Liver (tissue), 3 donors: ENCODE results near the gene WDR75.

ENCODE experiments used
- EGR1 ChIP-seq, 2 donors: IDR thresholded peaks; 2 replicates each; pipeline ENCODE4 v1.6.1; 2016 to 2018; ENCODE audit warnings: antibody characterized with exemption in 2 of 2, low read depth in 2 of 2
- JUND ChIP-seq, 2 donors: IDR thresholded peaks; 2 replicates each; pipeline ENCODE4 v1.6.1; 2016; ENCODE audit warnings: antibody characterized with exemption in 2 of 2
- MAX ChIP-seq: IDR thresholded peaks from 2 replicates; pipeline ENCODE4 v1.6.1; 2016; ENCODE audit warnings: antibody characterized with exemption
- SP1 ChIP-seq: IDR thresholded peaks from 2 replicates; pipeline ENCODE4 v1.6.1; 2018; ENCODE audit warnings: antibody characterized with exemption, mild to moderate bottlenecking
- TAF1 ChIP-seq: conservative IDR thresholded peaks from 2 replicates; pipeline ENCODE4 v1.6.1; 2016; ENCODE audit warnings: antibody characterized with exemption, mild to moderate bottlenecking
- YY1 ChIP-seq: IDR thresholded peaks from 2 replicates; pipeline ENCODE4 v1.6.1; 2016; ENCODE audit warnings: antibody characterized with exemption, mild to moderate bottlenecking
- TF ChIP-seq, protein P1 (sequence below): fragments of 150-350 bp; IDR thresholded peaks from 2 replicates; pipeline ENCODE4 v1.5.1; 2017; ENCODE audit warnings: improper control_type of control experiment, low read depth, low read length; ENCODE audit not compliant: missing input control
- TF ChIP-seq, protein P2 (sequence below): IDR thresholded peaks from 2 replicates; pipeline ENCODE4 v1.6.1; 2016; ENCODE audit warnings: antibody characterized with exemption, mild to moderate bottlenecking
- donor health status: healthy.
- donor health status: healthy.

DNA sequence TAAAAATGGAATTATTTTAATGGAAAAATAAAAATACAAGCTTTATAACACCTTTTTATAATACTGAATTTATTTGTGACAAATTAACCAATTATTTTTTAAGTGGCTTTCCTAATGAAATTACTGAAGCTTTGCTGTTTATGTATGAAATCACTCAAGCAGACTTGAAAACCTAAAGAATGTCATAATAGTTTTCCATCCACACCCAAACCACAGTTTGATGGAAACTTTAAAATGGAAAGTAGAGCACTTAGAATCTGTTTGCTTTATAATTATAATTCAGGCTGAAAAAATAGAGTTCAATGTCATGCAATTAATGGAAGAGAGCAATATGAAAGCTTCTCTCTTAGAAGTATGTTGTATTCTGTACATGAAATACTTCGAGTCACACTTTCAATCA, 31.6 kb upstream of the WDR75 start:
- TF ChIP-seq, protein P1, sequence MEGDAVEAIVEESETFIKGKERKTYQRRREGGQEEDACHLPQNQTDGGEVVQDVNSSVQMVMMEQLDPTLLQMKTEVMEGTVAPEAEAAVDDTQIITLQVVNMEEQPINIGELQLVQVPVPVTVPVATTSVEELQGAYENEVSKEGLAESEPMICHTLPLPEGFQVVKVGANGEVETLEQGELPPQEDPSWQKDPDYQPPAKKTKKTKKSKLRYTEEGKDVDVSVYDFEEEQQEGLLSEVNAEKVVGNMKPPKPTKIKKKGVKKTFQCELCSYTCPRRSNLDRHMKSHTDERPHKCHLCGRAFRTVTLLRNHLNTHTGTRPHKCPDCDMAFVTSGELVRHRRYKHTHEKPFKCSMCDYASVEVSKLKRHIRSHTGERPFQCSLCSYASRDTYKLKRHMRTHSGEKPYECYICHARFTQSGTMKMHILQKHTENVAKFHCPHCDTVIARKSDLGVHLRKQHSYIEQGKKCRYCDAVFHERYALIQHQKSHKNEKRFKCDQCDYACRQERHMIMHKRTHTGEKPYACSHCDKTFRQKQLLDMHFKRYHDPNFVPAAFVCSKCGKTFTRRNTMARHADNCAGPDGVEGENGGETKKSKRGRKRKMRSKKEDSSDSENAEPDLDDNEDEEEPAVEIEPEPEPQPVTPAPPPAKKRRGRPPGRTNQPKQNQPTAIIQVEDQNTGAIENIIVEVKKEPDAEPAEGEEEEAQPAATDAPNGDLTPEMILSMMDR = no peak
- TF ChIP-seq, protein P2, sequence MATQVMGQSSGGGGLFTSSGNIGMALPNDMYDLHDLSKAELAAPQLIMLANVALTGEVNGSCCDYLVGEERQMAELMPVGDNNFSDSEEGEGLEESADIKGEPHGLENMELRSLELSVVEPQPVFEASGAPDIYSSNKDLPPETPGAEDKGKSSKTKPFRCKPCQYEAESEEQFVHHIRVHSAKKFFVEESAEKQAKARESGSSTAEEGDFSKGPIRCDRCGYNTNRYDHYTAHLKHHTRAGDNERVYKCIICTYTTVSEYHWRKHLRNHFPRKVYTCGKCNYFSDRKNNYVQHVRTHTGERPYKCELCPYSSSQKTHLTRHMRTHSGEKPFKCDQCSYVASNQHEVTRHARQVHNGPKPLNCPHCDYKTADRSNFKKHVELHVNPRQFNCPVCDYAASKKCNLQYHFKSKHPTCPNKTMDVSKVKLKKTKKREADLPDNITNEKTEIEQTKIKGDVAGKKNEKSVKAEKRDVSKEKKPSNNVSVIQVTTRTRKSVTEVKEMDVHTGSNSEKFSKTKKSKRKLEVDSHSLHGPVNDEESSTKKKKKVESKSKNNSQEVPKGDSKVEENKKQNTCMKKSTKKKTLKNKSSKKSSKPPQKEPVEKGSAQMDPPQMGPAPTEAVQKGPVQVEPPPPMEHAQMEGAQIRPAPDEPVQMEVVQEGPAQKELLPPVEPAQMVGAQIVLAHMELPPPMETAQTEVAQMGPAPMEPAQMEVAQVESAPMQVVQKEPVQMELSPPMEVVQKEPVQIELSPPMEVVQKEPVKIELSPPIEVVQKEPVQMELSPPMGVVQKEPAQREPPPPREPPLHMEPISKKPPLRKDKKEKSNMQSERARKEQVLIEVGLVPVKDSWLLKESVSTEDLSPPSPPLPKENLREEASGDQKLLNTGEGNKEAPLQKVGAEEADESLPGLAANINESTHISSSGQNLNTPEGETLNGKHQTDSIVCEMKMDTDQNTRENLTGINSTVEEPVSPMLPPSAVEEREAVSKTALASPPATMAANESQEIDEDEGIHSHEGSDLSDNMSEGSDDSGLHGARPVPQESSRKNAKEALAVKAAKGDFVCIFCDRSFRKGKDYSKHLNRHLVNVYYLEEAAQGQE = no peak
- TF ChIP-seq SP1 = no peak
- no peak for TF ChIP-seq EGR1 (IDR thresholded peaks at IDR 0.05; ENCODE audit: low read depth in 2 of 2)
- TF ChIP-seq MAX = no peak
- no peak for TF ChIP-seq JUND (IDR thresholded peaks at IDR 0.05)
- no peak for TF ChIP-seq TAF1
- no peak for TF ChIP-seq YY1
